ENCODE results near the gene MFAP3.

The MFAP3 gene

DNA sequence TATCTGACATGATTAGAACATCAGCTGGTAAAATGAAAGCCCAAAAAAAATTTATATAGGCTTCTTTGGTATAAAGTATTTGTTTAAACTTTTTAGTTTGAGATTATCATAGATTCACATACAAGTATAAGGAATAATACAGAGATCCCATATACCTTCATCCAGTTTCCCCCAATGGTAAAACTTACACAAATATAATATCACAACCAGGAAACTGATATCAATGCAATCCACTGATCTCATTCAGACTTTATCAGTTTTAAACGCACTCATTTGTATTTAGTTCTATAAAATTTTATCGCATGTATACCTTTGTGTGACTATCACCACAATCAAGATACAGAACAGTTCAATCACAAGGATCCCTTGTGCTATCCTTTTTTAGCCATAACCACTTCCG is 3.8 kb upstream of the MFAP3 start:
- TF ChIP-seq, protein P1, sequence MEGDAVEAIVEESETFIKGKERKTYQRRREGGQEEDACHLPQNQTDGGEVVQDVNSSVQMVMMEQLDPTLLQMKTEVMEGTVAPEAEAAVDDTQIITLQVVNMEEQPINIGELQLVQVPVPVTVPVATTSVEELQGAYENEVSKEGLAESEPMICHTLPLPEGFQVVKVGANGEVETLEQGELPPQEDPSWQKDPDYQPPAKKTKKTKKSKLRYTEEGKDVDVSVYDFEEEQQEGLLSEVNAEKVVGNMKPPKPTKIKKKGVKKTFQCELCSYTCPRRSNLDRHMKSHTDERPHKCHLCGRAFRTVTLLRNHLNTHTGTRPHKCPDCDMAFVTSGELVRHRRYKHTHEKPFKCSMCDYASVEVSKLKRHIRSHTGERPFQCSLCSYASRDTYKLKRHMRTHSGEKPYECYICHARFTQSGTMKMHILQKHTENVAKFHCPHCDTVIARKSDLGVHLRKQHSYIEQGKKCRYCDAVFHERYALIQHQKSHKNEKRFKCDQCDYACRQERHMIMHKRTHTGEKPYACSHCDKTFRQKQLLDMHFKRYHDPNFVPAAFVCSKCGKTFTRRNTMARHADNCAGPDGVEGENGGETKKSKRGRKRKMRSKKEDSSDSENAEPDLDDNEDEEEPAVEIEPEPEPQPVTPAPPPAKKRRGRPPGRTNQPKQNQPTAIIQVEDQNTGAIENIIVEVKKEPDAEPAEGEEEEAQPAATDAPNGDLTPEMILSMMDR (IDR thresholded peaks at IDR 0.05; ENCODE audit: low read depth, low read length, missing control alignments), result no peak
- no peak for DNase-seq (ENCODE audit: low read depth)
- H3K4me3 ChIP-seq (ENCODE audit: low read depth, low read length), result no peak overlapping the region

DNA sequence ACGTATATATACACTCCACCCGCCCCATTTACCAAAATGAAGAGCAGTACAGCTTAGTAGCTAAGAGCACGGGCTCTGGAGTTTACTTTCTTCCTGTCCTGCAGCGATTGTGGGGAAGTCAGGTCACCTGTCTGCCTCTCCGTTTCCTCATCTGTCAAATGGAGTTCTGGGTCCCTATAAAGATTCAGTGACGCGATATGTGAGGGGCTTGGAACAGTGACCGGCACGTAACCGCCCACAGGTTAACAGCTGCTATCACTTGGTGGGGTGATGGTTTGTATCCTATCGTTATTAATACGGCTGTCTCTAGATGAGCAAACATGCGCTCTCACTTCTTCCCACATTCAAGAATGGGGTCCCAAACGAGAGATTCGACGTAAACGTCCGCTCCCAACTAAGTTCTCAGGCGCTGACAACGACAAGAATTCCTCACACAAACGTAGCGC is 483 bp upstream of the MFAP3 start:
- H3K4me3 ChIP-seq (ENCODE audit: low read depth, low read length), result peak overlapping the region; percentile 68
- peak; percentile 60 for DNase-seq (ENCODE audit: low read depth)
- TF ChIP-seq, protein P1 (IDR thresholded peaks at IDR 0.05; ENCODE audit: low read depth, low read length, missing control alignments), result no peak

DNA sequence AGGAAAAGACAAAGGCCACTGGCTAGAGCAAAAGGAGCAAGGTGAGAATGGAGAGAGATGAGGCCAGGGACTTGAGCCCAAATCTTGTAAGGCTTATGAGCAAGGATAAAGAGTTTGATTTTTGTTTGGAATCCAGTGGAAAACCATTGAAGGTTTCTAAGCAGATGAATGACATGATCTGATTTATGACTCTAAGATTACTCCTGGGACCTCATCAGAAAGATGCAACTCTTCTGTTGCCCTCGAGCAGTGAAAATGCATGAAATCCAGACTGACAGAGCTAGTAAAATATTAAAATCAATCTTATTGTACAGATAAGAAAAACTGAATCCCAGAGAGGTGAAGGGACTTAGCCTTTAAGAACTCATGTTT is 677 bp downstream of the MFAP3 start:
- peak overlapping the region; percentile 68 for H3K4me3 ChIP-seq (ENCODE audit: low read depth, low read length)
- TF ChIP-seq, protein P1 (IDR thresholded peaks at IDR 0.05; ENCODE audit: low read depth, low read length, missing control alignments), result no peak
- DNase-seq (ENCODE audit: low read depth), result no peak

DNA sequence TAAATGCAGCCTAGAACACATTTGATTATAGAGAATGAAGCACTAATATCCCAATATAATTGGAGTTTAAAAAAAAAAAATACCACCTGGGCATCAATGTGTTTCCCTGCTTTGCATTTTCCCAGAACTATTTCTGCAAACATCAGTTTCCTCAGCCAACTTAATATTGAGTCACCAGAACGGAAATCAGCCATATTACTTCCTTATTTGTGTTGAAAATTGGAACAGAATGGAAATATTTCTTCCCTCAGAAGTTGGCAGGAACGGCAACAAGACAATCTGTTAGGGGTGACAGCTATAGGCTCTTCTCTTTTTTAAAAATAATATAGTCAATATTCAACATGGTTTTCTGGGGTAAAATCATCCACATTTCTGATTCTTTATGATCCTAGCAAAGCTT is 4.0 kb downstream of the MFAP3 start:
- no peak for DNase-seq (ENCODE audit: low read depth)
- H3K4me3 ChIP-seq (ENCODE audit: low read depth, low read length), result no peak overlapping the region
- TF ChIP-seq, protein P1 (IDR thresholded peaks at IDR 0.05; ENCODE audit: low read depth, low read length, missing control alignments), result no peak

DNA sequence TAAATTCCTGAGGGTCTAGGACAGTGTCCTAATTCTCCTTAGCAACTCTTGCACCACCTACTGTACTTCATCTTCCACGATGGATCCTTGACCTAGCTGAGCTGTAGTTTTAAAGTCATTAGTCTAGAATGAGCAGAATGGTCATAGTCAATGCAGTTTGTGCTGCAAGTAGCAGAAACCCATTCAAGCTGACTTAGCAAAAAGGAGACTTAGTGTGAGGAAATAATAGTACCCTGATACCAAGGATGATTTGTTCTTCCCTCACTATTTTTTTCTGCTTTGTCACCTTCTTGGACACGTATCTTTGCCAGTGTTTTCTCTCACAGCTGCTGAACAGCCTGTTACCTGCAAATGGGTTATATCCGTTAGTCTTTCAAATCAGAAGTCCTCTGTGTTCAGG is 5.3 kb downstream of the MFAP3 start:
- H3K4me3 ChIP-seq (ENCODE audit: low read depth, low read length), result no peak overlapping the region
- no peak for DNase-seq (ENCODE audit: low read depth)
- TF ChIP-seq, protein P1 (IDR thresholded peaks at IDR 0.05; ENCODE audit: low read depth, low read length, missing control alignments), result no peak

DNA sequence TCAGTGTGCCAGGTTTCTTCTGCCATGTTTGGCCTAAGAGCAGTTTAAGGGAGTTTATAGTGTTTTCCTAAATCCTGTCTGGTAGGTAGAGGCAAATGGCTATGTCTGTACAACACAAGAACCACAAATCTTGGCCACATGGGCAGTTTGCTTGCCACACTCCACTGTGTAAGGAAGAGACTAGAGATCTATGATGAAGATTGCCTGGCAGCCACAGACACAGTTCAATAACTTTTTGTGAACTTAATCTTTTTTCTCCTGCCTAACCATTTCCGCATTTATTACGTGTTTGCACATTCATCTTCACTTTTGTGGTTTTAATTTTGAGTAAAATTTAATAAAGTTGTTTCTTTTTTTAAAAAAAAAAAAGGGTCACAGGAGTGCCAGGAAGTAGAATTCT is 5.8 kb downstream of the MFAP3 start:
- no peak for DNase-seq (ENCODE audit: low read depth)
- TF ChIP-seq, protein P1 (IDR thresholded peaks at IDR 0.05; ENCODE audit: low read depth, low read length, missing control alignments), result no peak
- no peak overlapping the region for H3K4me3 ChIP-seq (ENCODE audit: low read depth, low read length)

DNA sequence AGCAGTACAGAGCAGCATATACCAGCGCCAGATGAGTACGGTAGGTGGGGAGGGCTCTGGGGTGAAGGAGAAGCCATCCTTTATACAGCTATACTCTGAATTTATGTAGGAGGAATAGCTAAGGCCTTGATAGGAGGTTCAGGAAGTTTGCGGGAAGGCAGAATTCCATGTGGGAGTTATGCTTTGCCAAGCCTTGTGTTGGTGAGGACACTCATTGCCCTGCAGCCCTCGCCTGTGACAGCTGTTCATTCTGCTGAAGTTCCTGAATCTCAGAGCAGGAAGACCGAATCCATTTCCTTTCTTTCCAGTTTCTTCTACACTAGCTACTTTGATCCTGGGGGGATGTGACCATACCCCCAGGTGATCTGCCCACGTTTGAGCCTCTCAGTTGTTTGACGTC is 7.7 kb downstream of the MFAP3 start:
- TF ChIP-seq, protein P1 (IDR thresholded peaks at IDR 0.05; ENCODE audit: low read depth, low read length, missing control alignments), result no peak
- DNase-seq (ENCODE audit: low read depth), result no peak
- no peak overlapping the region for H3K4me3 ChIP-seq (ENCODE audit: low read depth, low read length)

All from GM12864 (cell line).